SJSA1 (cell line): ENCODE results near the gene TMED10. TPM values are rescaled to one million over a fixed set of nuclear protein-coding genes. Genes with fewer than 3 reads are reported as not detected.

ENCODE experiments used
- DNase-seq, 2 experiments: peaks; one replicate each; pipeline ENCODE4 v3.0.0-alpha.2; 2015 to 2020; ENCODE audit warnings: low spot score in 2 of 2, low read depth in 1 of 2
- H3K27ac ChIP-seq: fragments of 250-450 bp; sonication (Bioruptor Pico); 2 replicates; pipeline ENCODE4 v1.5.1; 2020; ENCODE audit warnings: mild to moderate bottlenecking, moderate library complexity
- H3K27me3 ChIP-seq: fragments of 250-450 bp; sonication (Bioruptor Pico); replicated peaks from 2 replicates; pipeline ENCODE4 v1.5.1; 2020; ENCODE audit warnings: mild to moderate bottlenecking, moderate library complexity
- H3K36me3 ChIP-seq: fragments of 250-450 bp; sonication (Bioruptor Pico); 2 replicates; pipeline ENCODE4 v1.5.1; 2020; ENCODE audit warnings: mild to moderate bottlenecking
- H3K4me1 ChIP-seq: fragments of 250-450 bp; sonication (Bioruptor Pico); replicated peaks from 2 replicates; pipeline ENCODE4 v1.6.1; 2021; ENCODE audit warnings: mild to moderate bottlenecking
- H3K4me3 ChIP-seq: fragments of 250-450 bp; sonication (Bioruptor Pico); 2 replicates; pipeline ENCODE4 v1.5.1; 2020; ENCODE audit warnings: mild to moderate bottlenecking
- H3K9me3 ChIP-seq: fragments of 250-450 bp; sonication (Bioruptor Pico); replicated peaks from 2 replicates; pipeline ENCODE4 v1.5.1; 2020; ENCODE audit warnings: mild to moderate bottlenecking
- total RNA-seq: library from RNA; depleted of rRNA; stranded (reverse); fragments of >200 nt; shearing (Covaris generic); gene quantifications from 2 replicates; pipeline ENCODE4 v1.2.3, GENCODE V29; 2014

The TMED10 gene
- total RNA-seq, 1 experiment from 2014 or later = 203 TPM

GRCh38 chr14:75125617-75126016 is 50.8 kb downstream of the TMED10 start:
- H3K27me3 ChIP-seq = no peaks in the 10 kb centered on the region
- no peak overlapping the region for H3K27ac ChIP-seq
- peaks cover 18% of the 10 kb centered on the region for H3K4me1 ChIP-seq
- peaks cover 14% of the 10 kb centered on the region; the same call in 1 of the 2 replicates for H3K36me3 ChIP-seq
- peak overlapping the region; percentile 89 for H3K4me3 ChIP-seq
- DNase-seq = no peak
- no peaks in the 10 kb centered on the region for H3K9me3 ChIP-seq

- no peak overlapping the region for H3K27ac ChIP-seq
These were observed 52.4 kb downstream of the TMED10 start for GRCh38 chr14:75123991-75124390.

GRCh38 chr14:75121552-75121951 is 54.9 kb downstream of the TMED10 start:
- peaks cover 15% of the 10 kb centered on the region for H3K4me1 ChIP-seq
- no peak for DNase-seq
- no peak overlapping the region for H3K27ac ChIP-seq
- H3K36me3 ChIP-seq = peaks cover 31% of the 10 kb centered on the region
- H3K9me3 ChIP-seq = no peaks in the 10 kb centered on the region
- H3K4me3 ChIP-seq = no peak overlapping the region
- H3K27me3 ChIP-seq = no peaks in the 10 kb centered on the region

More at GRCh38 chr14:75123991-75124390, 52.4 kb downstream of the TMED10 start:
- peaks cover 18% of the 10 kb centered on the region for H3K4me1 ChIP-seq
- no peaks in the 10 kb centered on the region for H3K27me3 ChIP-seq
- no peak overlapping the region for H3K4me3 ChIP-seq
- peak; percentile 32 to 49 for DNase-seq
- no peaks in the 10 kb centered on the region for H3K9me3 ChIP-seq
- peaks cover 18% of the 10 kb centered on the region; the same call in 1 of the 2 replicates for H3K36me3 ChIP-seq

GRCh38 chr14:75120541-75121291 is 55.7 kb downstream of the TMED10 start:
- DNase-seq = no peak
- peaks cover 37% of the 10 kb centered on the region for H3K36me3 ChIP-seq

GRCh38 chr14:75119056-75119455 is 57.4 kb downstream of the TMED10 start:
- Histone ChIP-seq H3K36me3 (peaks cover 52% of the 10 kb centered on the region), H3K4me1 (peaks cover 3% of the 10 kb centered on the region), H3K27ac (no peak overlapping the region), H3K9me3 (no peaks in the 10 kb centered on the region), H3K4me3 (no peak overlapping the region), H3K27me3 (no peaks in the 10 kb centered on the region)
- no peak for DNase-seq

More at GRCh38 chr14:75120541-75121291, 55.7 kb downstream of the TMED10 start:
- Histone ChIP-seq H3K4me1 (peaks cover 9% of the 10 kb centered on the region), H3K27me3 (no peaks in the 10 kb centered on the region), H3K9me3 (no peaks in the 10 kb centered on the region), H3K4me3 (no peak overlapping the region), H3K27ac (no peak overlapping the region)

GRCh38 chr14:75113932-75114539 is 62.4 kb downstream of the TMED10 start:
- no peaks in the 10 kb centered on the region for H3K9me3 ChIP-seq
- no peak for DNase-seq
- no peak overlapping the region for H3K4me3 ChIP-seq
- peaks cover 96% of the 10 kb centered on the region for H3K36me3 ChIP-seq
- no peaks in the 10 kb centered on the region for H3K27me3 ChIP-seq
- H3K4me1 ChIP-seq = no peaks in the 10 kb centered on the region
- no peak overlapping the region for H3K27ac ChIP-seq

GRCh38 chr14:75109877-75110276 is 66.5 kb downstream of the TMED10 start:
- Histone ChIP-seq H3K36me3 (peaks cover 85% of the 10 kb centered on the region), H3K4me3 (no peak overlapping the region), H3K27ac (no peak overlapping the region), H3K4me1 (no peaks in the 10 kb centered on the region), H3K9me3 (no peaks in the 10 kb centered on the region), H3K27me3 (no peaks in the 10 kb centered on the region)
- no peak for DNase-seq

- no peak for DNase-seq
- no peaks in the 10 kb centered on the region for H3K4me1 ChIP-seq
- H3K4me3 ChIP-seq = no peak overlapping the region
- no peaks in the 10 kb centered on the region for H3K9me3 ChIP-seq
- no peak overlapping the region for H3K27ac ChIP-seq
- peaks cover 69% of the 10 kb centered on the region for H3K36me3 ChIP-seq
- H3K27me3 ChIP-seq = no peaks in the 10 kb centered on the region
These were observed 69.2 kb downstream of the TMED10 start for GRCh38 chr14:75107186-75107585.

GRCh38 chr14:75101491-75101890 is 74.9 kb downstream of the TMED10 start:
- no peaks in the 10 kb centered on the region for H3K27me3 ChIP-seq
- no peak for DNase-seq

GRCh38 chr14:75098682-75099081 is 77.7 kb downstream of the TMED10 start:
- Histone ChIP-seq H3K27ac (no peak overlapping the region), H3K4me1 (no peaks in the 10 kb centered on the region), H3K36me3 (peaks cover 61% of the 10 kb centered on the region), H3K27me3 (no peaks in the 10 kb centered on the region), H3K4me3 (no peak overlapping the region), H3K9me3 (no peaks in the 10 kb centered on the region)
- no peak for DNase-seq

More at GRCh38 chr14:75101491-75101890, 74.9 kb downstream of the TMED10 start:
- no peak overlapping the region for H3K27ac ChIP-seq
- peaks cover 62% of the 10 kb centered on the region for H3K36me3 ChIP-seq
- H3K4me3 ChIP-seq = no peak overlapping the region
- H3K9me3 ChIP-seq = no peaks in the 10 kb centered on the region
- no peaks in the 10 kb centered on the region for H3K4me1 ChIP-seq

GRCh38 chr14:75098212-75098611 is 78.2 kb downstream of the TMED10 start:
- Histone ChIP-seq H3K27me3 (no peaks in the 10 kb centered on the region), H3K4me3 (no peak overlapping the region), H3K27ac (no peak overlapping the region), H3K36me3 (peaks cover 56% of the 10 kb centered on the region), H3K9me3 (no peaks in the 10 kb centered on the region), H3K4me1 (no peaks in the 10 kb centered on the region)
- no peak for DNase-seq

- no peaks in the 10 kb centered on the region for H3K9me3 ChIP-seq
- no peak for DNase-seq
- peaks cover 57% of the 10 kb centered on the region for H3K36me3 ChIP-seq
- no peaks in the 10 kb centered on the region for H3K4me1 ChIP-seq
- H3K27me3 ChIP-seq = no peaks in the 10 kb centered on the region
- no peak overlapping the region for H3K4me3 ChIP-seq
- no peak overlapping the region for H3K27ac ChIP-seq
These were observed 79.5 kb downstream of the TMED10 start for GRCh38 chr14:75096959-75097358.

- H3K4me1 ChIP-seq = no peaks in the 10 kb centered on the region
- no peak for DNase-seq
These were observed 80.7 kb downstream of the TMED10 start for GRCh38 chr14:75095690-75096089.

GRCh38 chr14:75094896-75095295 is 81.5 kb downstream of the TMED10 start:
- no peaks in the 10 kb centered on the region for H3K4me1 ChIP-seq
- H3K36me3 ChIP-seq = peaks cover 44% of the 10 kb centered on the region
- no peaks in the 10 kb centered on the region for H3K9me3 ChIP-seq
- H3K4me3 ChIP-seq = no peak overlapping the region
- no peak for DNase-seq
- H3K27me3 ChIP-seq = no peaks in the 10 kb centered on the region
- no peak overlapping the region for H3K27ac ChIP-seq

More at GRCh38 chr14:75095690-75096089, 80.7 kb downstream of the TMED10 start:
- Histone ChIP-seq H3K36me3 (peaks cover 46% of the 10 kb centered on the region), H3K27ac (no peak overlapping the region), H3K9me3 (no peaks in the 10 kb centered on the region), H3K27me3 (no peaks in the 10 kb centered on the region), H3K4me3 (no peak overlapping the region)
